IPS-18a (cell line): ENCODE data around the gene TIAM2.
"Not testable (repeated sequence)": the region's sequence is repeated elsewhere in the genome, so short reads cannot be mapped to it uniquely, and the experiment has no call there.

Experiments
- H3K27ac ChIP-seq: one replicate; pipeline ENCODE4 v1.5.1; 2013; ENCODE audit warnings: low read length
- H3K27me3 ChIP-seq: one replicate; pipeline ENCODE4 v1.6.1; 2013; ENCODE audit warnings: mild to moderate bottlenecking, low read length; ENCODE audit not compliant: control insufficient read depth, insufficient read depth
- H3K36me3 ChIP-seq: one replicate; pipeline ENCODE4 v1.6.1; 2013; ENCODE audit warnings: low read depth, low read length; ENCODE audit not compliant: control insufficient read depth
- H3K4me1 ChIP-seq: one replicate; pipeline ENCODE4 v1.6.1; 2013; ENCODE audit warnings: low read depth, low read length; ENCODE audit not compliant: control insufficient read depth
- H3K4me3 ChIP-seq: one replicate; pipeline ENCODE4 v1.5.1; 2013; ENCODE audit warnings: low read length
- H3K9ac ChIP-seq: one replicate; pipeline ENCODE4 v1.6.1; 2013; ENCODE audit warnings: mild to moderate bottlenecking, low read length, moderate library complexity
- H3K9me3 ChIP-seq: one replicate; pipeline ENCODE4 v1.6.1; 2013; ENCODE audit warnings: low read depth, low read length; ENCODE audit not compliant: control insufficient read depth

TIAM2 gene

DNA sequence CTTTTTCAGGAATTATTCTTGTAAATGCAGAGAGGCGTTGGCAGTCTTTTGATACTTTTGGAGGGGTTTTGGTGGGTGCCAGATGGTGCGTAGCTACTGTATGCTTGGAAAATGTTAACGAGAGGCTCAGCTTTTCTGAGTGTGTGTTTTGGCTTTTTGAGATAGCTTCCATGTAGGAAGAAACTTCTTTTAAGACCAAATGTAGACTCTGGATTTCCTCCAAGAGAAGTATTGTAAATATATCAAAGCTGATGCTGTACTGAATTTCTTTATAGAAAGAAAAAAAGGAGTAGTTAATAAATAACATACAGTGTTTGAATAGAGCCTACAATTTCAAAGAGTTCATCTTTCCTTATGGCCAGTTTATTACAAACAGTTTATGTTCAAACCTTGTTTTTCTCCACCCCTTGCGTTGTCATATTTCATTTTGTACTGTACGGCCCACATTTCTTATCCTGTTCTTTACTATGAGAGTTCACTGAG is 16.7 kb downstream of the TIAM2 start:
- H3K4me1 ChIP-seq = peaks cover 18% of the 10 kb centered on the region
- H3K27ac ChIP-seq = no peak overlapping the region
- H3K27me3 ChIP-seq = no peaks in the 10 kb centered on the region
- H3K9ac ChIP-seq = no peak overlapping the region
- H3K4me3 ChIP-seq = no peak overlapping the region
- H3K9me3 ChIP-seq = no peaks in the 10 kb centered on the region
- H3K36me3 ChIP-seq = no peaks in the 10 kb centered on the region

DNA sequence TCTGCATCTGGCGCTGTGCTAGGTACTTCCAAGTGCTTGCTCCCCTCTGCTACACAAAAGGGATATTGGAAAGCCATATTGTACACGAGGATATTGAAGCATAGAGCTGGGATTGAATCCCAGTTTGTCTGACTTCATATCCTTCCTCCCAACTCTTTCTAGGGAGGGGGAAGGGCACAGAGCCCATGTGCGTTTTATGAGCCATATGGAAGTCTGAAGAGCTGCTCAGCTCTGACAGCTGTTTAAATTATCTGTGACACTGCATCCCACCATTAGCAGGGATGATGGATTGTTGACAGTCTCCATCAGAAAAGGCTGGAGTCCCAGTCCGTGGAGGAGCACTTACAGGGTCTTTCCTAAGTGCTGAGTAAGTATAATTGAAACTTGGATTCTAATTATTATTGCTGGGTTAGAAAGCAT is 18.4 kb downstream of the TIAM2 start:
- Histone ChIP-seq H3K36me3 (no peaks in the 10 kb centered on the region), H3K9ac (no peak overlapping the region), H3K27me3 (no peaks in the 10 kb centered on the region), H3K4me1 (peaks cover 9% of the 10 kb centered on the region), H3K9me3 (no peaks in the 10 kb centered on the region), H3K4me3 (no peak overlapping the region), H3K27ac (no peak overlapping the region)

GRCh38 chr6:155014137-155014536 is 19.0 kb downstream of the TIAM2 start:
- H3K27ac ChIP-seq = no peak overlapping the region
- no peak overlapping the region for H3K4me3 ChIP-seq
- no peaks in the 10 kb centered on the region for H3K36me3 ChIP-seq
- H3K4me1 ChIP-seq = peaks cover 9% of the 10 kb centered on the region
- H3K27me3 ChIP-seq = no peaks in the 10 kb centered on the region
- no peaks in the 10 kb centered on the region for H3K9me3 ChIP-seq
- no peak overlapping the region for H3K9ac ChIP-seq

GRCh38 chr6:155014670-155015300 is 19.7 kb downstream of the TIAM2 start:
- Histone ChIP-seq H3K27ac (no peak overlapping the region), H3K36me3 (no peaks in the 10 kb centered on the region), H3K9me3 (no peaks in the 10 kb centered on the region)

DNA sequence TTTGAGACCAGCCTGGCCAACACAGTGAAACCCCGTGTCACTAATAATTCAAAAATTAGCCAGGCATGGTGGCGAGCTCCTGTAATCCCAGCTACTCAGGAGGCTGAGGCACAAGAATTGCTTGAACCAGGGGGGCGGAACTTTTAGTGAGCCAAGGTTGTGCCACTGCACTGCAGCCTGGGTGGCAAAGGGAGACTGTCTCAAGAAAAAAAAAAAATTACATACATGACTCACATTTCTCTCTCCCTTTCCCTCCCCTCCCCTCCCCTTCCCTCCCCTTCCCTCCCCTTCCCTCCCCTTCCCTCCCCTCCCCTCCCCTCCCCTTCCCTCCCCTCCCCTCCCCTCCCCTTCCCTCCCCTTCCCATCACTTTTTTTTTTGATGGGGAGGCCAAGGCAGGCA is 23.3 kb downstream of the TIAM2 start:
- H3K4me1 ChIP-seq, H3K4me3 ChIP-seq, H3K36me3 ChIP-seq, H3K9me3 ChIP-seq, H3K27ac ChIP-seq, H3K27me3 ChIP-seq, H3K9ac ChIP-seq: not testable (repeated sequence)

More at GRCh38 chr6:155014670-155015300, 19.7 kb downstream of the TIAM2 start:
- Histone ChIP-seq H3K4me3 (no peak overlapping the region), H3K27me3 (no peaks in the 10 kb centered on the region), H3K4me1 (peaks cover 9% of the 10 kb centered on the region), H3K9ac (no peak overlapping the region)

DNA sequence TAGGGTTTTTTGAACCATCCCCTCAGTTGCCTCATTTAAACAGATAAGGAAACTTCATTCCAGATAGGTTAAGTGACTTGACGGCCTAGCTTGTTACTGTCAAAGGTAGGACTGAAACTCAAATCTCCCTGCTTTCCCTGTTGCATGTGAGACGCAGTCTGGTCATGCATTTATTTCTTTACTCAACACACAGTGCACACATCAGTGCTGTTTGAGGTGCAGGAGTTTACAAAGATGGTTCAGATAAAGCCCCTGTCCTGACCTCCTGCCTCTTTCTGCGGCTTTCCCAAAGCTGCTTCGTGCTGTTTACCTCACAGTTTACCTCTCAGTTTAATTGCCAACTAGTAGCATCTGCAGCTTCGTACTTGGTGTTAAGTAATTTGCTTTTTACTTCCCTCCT is 26.6 kb downstream of the TIAM2 start:
- no peaks in the 10 kb centered on the region for H3K36me3 ChIP-seq
- H3K9ac ChIP-seq = no peak overlapping the region
- H3K4me3 ChIP-seq = no peak overlapping the region
- H3K9me3 ChIP-seq = no peaks in the 10 kb centered on the region
- H3K4me1 ChIP-seq = peaks cover 8% of the 10 kb centered on the region
- no peak overlapping the region for H3K27ac ChIP-seq
- H3K27me3 ChIP-seq = no peaks in the 10 kb centered on the region

GRCh38 chr6:155022721-155023120 is 27.6 kb downstream of the TIAM2 start:
- peaks cover 8% of the 10 kb centered on the region for H3K4me1 ChIP-seq
- H3K4me3 ChIP-seq = no peak overlapping the region
- H3K27ac ChIP-seq = no peak overlapping the region
- H3K9me3 ChIP-seq = no peaks in the 10 kb centered on the region
- no peak overlapping the region for H3K9ac ChIP-seq
- H3K36me3 ChIP-seq = no peaks in the 10 kb centered on the region
- no peaks in the 10 kb centered on the region for H3K27me3 ChIP-seq

GRCh38 chr6:155023717-155024116 is 28.6 kb downstream of the TIAM2 start:
- Histone ChIP-seq H3K9ac (no peak overlapping the region), H3K4me3 (no peak overlapping the region), H3K27me3 (no peaks in the 10 kb centered on the region), H3K36me3 (no peaks in the 10 kb centered on the region), H3K27ac (no peak overlapping the region), H3K4me1 (peaks cover 8% of the 10 kb centered on the region), H3K9me3 (no peaks in the 10 kb centered on the region)

DNA sequence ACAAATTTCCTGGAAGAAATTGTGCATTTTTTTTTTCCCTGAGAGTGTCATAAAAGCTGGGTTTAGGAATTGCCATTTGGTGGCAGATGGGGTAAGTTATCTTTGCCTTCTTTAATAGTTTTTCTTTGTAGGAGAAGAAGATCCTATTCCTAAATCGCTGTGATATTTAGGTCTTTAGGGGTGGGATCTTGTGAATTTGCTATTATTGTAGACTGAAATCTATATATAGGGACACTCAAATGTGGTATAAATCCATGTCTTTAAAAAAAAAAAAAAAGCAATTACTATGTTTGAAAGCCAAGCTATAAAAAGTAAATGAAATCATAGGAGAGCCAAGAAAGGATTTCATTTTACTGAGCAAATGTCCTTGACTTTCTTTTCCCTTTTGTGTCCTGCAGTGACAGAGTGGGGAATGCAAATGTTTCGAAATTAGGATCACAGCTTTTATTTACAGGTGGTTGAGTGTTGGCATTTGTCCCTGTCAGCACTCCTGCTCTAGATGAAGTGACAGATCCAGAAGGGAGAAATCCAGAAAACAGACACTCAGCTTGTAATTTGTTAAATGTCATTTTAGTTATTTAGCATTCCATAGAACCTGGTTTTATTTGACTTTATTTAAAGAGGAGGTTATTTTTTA is 29.4 kb downstream of the TIAM2 start:
- H3K9ac ChIP-seq = no peak overlapping the region
- H3K4me3 ChIP-seq = no peak overlapping the region
- H3K36me3 ChIP-seq = no peaks in the 10 kb centered on the region
- H3K27ac ChIP-seq = no peak overlapping the region
- no peaks in the 10 kb centered on the region for H3K27me3 ChIP-seq
- no peaks in the 10 kb centered on the region for H3K9me3 ChIP-seq
- H3K4me1 ChIP-seq = peaks cover 8% of the 10 kb centered on the region

- Histone ChIP-seq H3K27me3 (no peaks in the 10 kb centered on the region), H3K4me1 (peaks cover 8% of the 10 kb centered on the region), H3K27ac (no peak overlapping the region), H3K4me3 (no peak overlapping the region), H3K36me3 (no peaks in the 10 kb centered on the region), H3K9ac (no peak overlapping the region), H3K9me3 (no peaks in the 10 kb centered on the region)
Observed at GRCh38 chr6:155026022-155026705, 31.0 kb downstream of the TIAM2 start.

DNA sequence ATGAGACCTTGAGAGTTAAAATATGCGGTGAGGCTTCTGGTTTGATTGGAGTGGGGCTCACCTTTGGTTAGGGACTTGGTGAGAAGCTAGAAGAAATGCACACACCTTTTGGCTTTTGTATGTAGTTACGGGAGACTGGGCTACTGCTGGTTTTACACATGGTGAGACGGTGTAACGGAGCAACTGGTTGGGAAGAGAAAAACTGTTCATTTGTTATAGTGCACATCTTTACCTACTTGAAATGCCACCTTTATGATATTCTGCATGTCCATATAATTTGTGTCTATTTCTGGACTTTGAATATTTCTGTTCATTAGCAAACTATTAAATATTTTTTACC is 31.6 kb downstream of the TIAM2 start:
- Histone ChIP-seq H3K4me1 (peaks cover 8% of the 10 kb centered on the region), H3K36me3 (no peaks in the 10 kb centered on the region), H3K27me3 (no peaks in the 10 kb centered on the region), H3K4me3 (no peak overlapping the region), H3K9ac (no peak overlapping the region), H3K9me3 (no peaks in the 10 kb centered on the region), H3K27ac (no peak overlapping the region)
